ENCODE results near the gene ZFP64.

Gene ZFP64

DNA sequence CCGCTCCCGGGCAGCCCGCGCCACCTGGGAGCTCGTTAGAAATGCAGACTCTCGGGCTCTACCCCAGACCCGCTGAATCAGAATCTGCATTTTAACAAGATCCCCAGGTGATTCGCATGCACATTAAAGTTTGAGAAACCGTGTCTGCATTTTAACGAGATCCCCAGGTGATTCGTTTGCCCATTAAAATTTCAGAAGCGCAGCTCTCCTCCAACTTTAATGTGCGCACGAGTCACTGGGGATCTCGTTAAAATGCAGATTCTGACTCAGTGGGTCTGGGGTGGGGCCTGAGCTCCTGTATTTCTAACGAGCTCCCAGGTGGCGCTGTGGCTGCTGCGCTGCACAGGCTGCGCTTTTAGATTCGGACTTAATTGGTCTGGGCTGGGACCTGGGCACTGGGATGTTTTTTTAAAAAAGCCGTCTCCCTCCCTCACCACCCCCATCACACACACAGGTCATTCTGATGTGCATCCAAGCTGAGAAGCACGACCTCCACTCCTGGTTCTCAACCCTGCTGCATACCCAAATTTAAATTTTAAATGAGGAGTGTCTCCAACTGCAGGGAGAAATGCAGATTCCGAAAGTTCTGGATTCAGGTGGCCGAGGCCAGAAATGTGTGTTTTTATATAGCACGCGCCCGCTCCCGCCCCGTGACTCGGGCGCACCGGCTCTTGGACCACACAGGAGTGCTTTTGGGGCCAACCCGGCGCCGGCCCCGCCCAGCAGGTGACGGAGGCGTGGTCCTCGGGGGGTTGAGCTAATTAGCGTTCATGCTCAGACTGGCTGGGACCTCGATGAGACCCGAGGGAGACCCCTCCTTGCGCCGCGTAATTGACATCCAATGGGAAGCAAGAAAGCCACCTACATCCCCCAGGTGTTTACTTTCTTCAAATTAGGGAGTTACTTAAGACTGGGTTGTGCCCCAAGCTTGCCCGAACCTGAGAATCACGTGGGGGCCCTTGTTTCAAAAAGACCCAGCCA is 85.8 kb downstream of the ZFP64 start:
- no peak for DNase-seq (ENCODE audit: low read depth in 2 of 2)

DNA sequence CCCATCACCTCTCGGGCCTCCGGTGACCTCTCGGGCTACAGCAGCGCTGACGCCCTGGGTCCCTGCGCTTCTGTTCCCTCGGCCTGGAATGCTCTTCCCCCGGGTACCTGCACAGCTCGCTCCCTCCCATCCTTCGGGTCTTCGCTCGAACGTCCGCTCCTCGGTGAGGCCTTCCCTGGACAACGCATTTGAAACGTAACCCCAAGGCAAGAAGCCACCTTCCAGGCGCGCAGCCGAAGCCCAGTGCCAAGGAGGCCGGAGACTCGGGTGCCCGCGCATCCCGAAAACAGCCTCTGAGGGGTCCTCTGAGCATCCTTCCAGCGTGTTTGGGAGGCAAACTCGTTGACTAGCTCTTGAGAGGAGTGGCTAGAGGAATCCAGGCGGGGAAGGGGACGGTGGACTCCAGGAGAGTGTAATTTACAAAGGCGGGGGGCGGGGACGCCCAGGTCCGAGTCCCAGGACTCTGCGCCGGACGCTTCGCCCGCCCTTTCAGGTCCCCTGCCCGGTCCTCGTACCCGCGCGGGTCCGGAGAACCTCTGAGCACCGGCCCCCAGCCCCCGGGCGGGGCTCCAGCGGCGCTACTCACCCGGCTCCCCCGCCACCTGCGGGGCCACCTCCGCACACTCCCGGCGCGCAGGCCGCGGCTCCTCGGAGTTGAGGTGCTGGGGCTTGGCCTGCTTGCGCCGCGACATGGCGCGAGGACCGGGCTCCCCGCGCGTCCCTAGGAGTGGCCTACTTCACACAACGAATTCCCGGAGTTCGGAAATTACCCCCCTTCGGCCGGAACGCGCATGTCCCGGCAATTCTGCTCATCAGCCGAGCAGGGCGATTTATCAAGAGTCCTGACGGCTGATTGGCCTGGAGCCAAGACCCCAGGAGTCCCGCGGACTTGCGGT is 86.8 kb downstream of the ZFP64 start:
- DNase-seq (ENCODE audit: low read depth in 2 of 2), result no peak

DNA sequence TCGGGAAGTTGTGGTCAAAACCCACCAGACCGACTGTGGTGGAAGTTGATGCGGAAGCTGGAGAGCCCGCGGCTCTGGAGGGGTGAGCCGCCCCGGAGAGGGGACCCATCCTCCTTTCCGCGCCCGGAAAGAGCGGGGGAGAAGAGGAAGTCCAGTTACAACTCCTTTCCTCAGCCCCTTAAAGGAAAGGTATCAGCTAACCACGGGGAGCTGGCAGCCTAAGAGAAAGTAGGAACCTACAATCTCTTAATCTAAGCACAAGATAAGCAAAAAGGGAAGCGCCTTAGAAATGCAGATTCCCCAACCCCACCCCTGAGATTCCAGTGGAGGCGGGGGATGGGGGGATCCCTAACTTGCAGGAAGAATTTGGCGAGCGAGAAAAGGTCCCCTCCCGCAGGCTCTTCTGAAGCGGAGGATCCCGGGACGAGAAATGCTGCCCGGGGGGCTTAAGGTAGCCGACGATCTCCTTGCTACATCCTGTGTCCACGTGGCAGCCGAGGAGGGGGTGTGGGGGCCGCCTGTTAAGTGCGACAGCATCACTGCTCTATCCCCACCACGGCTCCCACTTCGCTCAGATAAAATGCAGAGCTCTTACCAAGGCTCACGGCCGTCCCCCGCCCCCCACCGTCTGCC is 87.5 kb downstream of the ZFP64 start:
- DNase-seq (ENCODE audit: low read depth in 2 of 2), result no peak

GRCh38 chr20:52103335-52103912 is 88.2 kb downstream of the ZFP64 start:
- no peak for DNase-seq (ENCODE audit: low read depth in 2 of 2)

- no peak for DNase-seq (ENCODE audit: low read depth in 2 of 2)
Observed at GRCh38 chr20:52102559-52102958, 89.0 kb downstream of the ZFP64 start.

- no peak for DNase-seq (ENCODE audit: low read depth in 2 of 2)
Observed at GRCh38 chr20:52102126-52102525, 89.5 kb downstream of the ZFP64 start.
